B cell (primary cell): Measurements from ENCODE around the gene PPP3CA.

ENCODE experiments used
- EZH2 ChIP-seq: IDR thresholded peaks from 2 replicates; pipeline ENCODE4 v1.6.1; 2012; ENCODE audit warnings: borderline replicate concordance, low read depth, mild to moderate bottlenecking, moderate library complexity, low read length; ENCODE audit not compliant: insufficient read depth, poor library complexity, severe bottlenecking
- TF ChIP-seq, protein P1 (sequence below): fragments of 200-600 bp; IDR thresholded peaks from one replicate; pipeline ENCODE4 v1.8.0; 2022; ENCODE audit warnings: antibody characterized with exemption, mild to moderate bottlenecking

DNA sequence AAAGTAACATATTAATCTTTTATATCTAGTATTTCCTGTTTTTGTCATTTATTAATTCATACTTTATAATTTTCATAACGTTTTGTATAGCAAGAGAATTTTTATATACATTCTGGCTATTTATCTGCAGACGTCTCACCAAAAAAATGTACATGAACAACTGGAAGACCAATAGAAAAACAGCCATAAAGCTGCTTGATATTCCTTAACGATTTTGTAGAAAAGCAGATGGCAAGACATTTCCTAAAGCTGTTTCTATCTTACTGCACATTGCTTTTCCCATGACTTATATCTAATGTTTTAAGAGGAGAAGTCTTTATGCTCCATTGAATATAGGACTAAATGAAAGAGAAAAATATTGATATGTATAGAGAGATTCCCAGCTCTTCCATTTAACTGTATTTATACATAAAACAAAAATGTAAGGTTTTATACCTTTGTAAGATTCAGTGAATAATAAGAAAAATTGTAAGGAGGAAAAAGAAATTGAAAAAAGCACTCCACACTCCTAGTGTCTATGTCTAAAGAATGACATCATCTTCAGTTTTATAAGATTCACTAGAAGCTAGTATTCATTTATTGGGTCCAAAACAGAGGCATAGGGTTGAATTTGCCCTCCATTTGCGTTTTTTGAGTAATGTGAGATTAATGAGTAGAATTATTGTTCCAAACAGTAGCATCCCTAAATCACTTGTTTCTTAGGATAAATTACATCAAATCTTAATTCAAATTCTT lies 248.5 kb downstream of the PPP3CA start:
- TF ChIP-seq, protein P1, sequence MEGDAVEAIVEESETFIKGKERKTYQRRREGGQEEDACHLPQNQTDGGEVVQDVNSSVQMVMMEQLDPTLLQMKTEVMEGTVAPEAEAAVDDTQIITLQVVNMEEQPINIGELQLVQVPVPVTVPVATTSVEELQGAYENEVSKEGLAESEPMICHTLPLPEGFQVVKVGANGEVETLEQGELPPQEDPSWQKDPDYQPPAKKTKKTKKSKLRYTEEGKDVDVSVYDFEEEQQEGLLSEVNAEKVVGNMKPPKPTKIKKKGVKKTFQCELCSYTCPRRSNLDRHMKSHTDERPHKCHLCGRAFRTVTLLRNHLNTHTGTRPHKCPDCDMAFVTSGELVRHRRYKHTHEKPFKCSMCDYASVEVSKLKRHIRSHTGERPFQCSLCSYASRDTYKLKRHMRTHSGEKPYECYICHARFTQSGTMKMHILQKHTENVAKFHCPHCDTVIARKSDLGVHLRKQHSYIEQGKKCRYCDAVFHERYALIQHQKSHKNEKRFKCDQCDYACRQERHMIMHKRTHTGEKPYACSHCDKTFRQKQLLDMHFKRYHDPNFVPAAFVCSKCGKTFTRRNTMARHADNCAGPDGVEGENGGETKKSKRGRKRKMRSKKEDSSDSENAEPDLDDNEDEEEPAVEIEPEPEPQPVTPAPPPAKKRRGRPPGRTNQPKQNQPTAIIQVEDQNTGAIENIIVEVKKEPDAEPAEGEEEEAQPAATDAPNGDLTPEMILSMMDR = no peak
- TF ChIP-seq EZH2 = no peak
